WTC11 (cell line): ENCODE data around the gene GRB7. TPM values are rescaled to one million over a fixed set of nuclear protein-coding genes. Genes with fewer than 3 reads are reported as not detected.
A peak's percentile ranks its signal among the peaks of the same experiment; 100 is the strongest.

Experiments used
- AFF4 ChIP-seq: sonication (generic); formaldehyde crosslinking; IDR thresholded peaks from 2 replicates; pipeline ENCODE4 v1.8.1; 2023; ENCODE audit warnings: mild to moderate bottlenecking, missing genetic modification reagents, borderline replicate concordance
- ATF2 ChIP-seq: sonication (generic); formaldehyde crosslinking; IDR thresholded peaks from 2 replicates; pipeline ENCODE4 v1.8.1; 2022; ENCODE audit warnings: low read depth, missing genetic modification reagents, borderline replicate concordance
- CBFB ChIP-seq: sonication (generic); formaldehyde crosslinking; IDR thresholded peaks from 2 replicates; pipeline ENCODE4 v1.8.1; 2022; ENCODE audit warnings: mild to moderate bottlenecking, low read depth, missing genetic modification reagents
- CDX4 ChIP-seq: fragments of 250-450 bp; sonication (Bioruptor Pico); IDR thresholded peaks from 2 replicates; pipeline ENCODE4 v1.9.0; 2021; ENCODE audit warnings: moderate library complexity, mild to moderate bottlenecking, inconsistent platforms, borderline replicate concordance
- CTCF ChIP-seq: fragments of 200-600 bp; IDR thresholded peaks from 2 replicates; pipeline ENCODE4 v1.8.0; 2022; ENCODE audit warnings: antibody characterized with exemption
- E2F5 ChIP-seq: sonication (generic); formaldehyde crosslinking; IDR thresholded peaks from 2 replicates; pipeline ENCODE4 v1.8.1; 2022; ENCODE audit warnings: mild to moderate bottlenecking, moderate library complexity, missing genetic modification reagents
- FOXK1 ChIP-seq: sonication (generic); formaldehyde crosslinking; IDR thresholded peaks from 2 replicates; pipeline ENCODE4 v1.8.0; 2022; ENCODE audit warnings: mild to moderate bottlenecking, moderate library complexity, missing genetic modification reagents
- IRF2 ChIP-seq: sonication (generic); formaldehyde crosslinking; IDR thresholded peaks from 2 replicates; pipeline ENCODE4 v1.8.0; 2022; ENCODE audit warnings: low read depth, missing genetic modification reagents, borderline replicate concordance
- NR2C2 ChIP-seq: sonication (generic); formaldehyde crosslinking; IDR thresholded peaks from 2 replicates; pipeline ENCODE4 v1.8.0; 2022; ENCODE audit warnings: mild to moderate bottlenecking, missing genetic modification reagents
- PRRX2 ChIP-seq: fragments of 250-450 bp; sonication (Bioruptor Pico); IDR thresholded peaks from 2 replicates; pipeline ENCODE4 v1.8.0; 2021; ENCODE audit warnings: mild to moderate bottlenecking
- SMAD3 ChIP-seq: sonication (generic); formaldehyde crosslinking; IDR thresholded peaks from 2 replicates; pipeline ENCODE4 v1.8.0; 2022; ENCODE audit warnings: missing genetic modification reagents, mild to moderate bottlenecking, borderline replicate concordance
- SOX15 ChIP-seq: fragments of 250-450 bp; sonication (Bioruptor Pico); IDR thresholded peaks from 2 replicates; pipeline ENCODE4 v1.9.0; 2021; ENCODE audit warnings: mild to moderate bottlenecking
- TEAD4 ChIP-seq: sonication (generic); formaldehyde crosslinking; IDR thresholded peaks from 2 replicates; pipeline ENCODE4 v1.8.0; 2022; ENCODE audit warnings: mild to moderate bottlenecking, missing genetic modification reagents
- TP53 ChIP-seq: sonication (generic); formaldehyde crosslinking; IDR thresholded peaks from 2 replicates; pipeline ENCODE4 v1.8.1; 2023; ENCODE audit warnings: mild to moderate bottlenecking, missing genetic modification reagents
- USF2 ChIP-seq: sonication (generic); formaldehyde crosslinking; IDR thresholded peaks from 2 replicates; pipeline ENCODE4 v1.8.1; 2023; ENCODE audit warnings: mild to moderate bottlenecking, missing genetic modification reagents, moderate library complexity
- ZBTB43 ChIP-seq: sonication (generic); formaldehyde crosslinking; IDR thresholded peaks from 2 replicates; pipeline ENCODE4 v1.8.1; 2023; ENCODE audit warnings: mild to moderate bottlenecking, missing genetic modification reagents
- ZNF317 ChIP-seq: sonication (generic); formaldehyde crosslinking; IDR thresholded peaks from 2 replicates; pipeline ENCODE4 v1.8.1; 2023; ENCODE audit warnings: low read depth, mild to moderate bottlenecking, moderate library complexity, missing genetic modification reagents, borderline replicate concordance
- ZNF512 ChIP-seq: sonication (generic); formaldehyde crosslinking; IDR thresholded peaks from 2 replicates; pipeline ENCODE4 v1.8.1; 2022; ENCODE audit warnings: missing genetic modification reagents, borderline replicate concordance
- ZNF532 ChIP-seq: fragments of 250-450 bp; sonication (Bioruptor Pico); IDR thresholded peaks from 2 replicates; pipeline ENCODE4 v1.9.0; 2021; ENCODE audit warnings: mild to moderate bottlenecking, borderline replicate concordance
- total RNA-seq: library from RNA; stranded (reverse); gene quantifications from 3 replicates; pipeline ENCODE4 v1.2.3, GENCODE V29; 2021

The GRB7 gene
- total RNA-seq, 1 experiment from 2014 or later = 48.5 TPM

GRCh38 chr17:39738983-39739884 is 1.5 kb downstream of the GRB7 start (continued):
- 0 out of 2 replicates have a peak, but pooled peaks have one; percentile 47 for TF ChIP-seq AFF4 (CRISPR knock-in tag)
- TF ChIP-seq CBFB (CRISPR knock-in tag) = no peak
- no peak for TF ChIP-seq IRF2
- TF ChIP-seq CTCF = no peak
- TF ChIP-seq FOXK1 (CRISPR knock-in tag) = peak; percentile 99
- TF ChIP-seq NR2C2 = no peak
- TF ChIP-seq PRRX2 (CRISPR knock-in tag) = no peak
- TF ChIP-seq SMAD3 (CRISPR knock-in tag) = no peak
- no peak for TF ChIP-seq ZNF532 (CRISPR knock-in tag)
- no peak for TF ChIP-seq SOX15 (CRISPR knock-in tag)
- no peak for TF ChIP-seq ZNF512
- no peak for TF ChIP-seq ZNF317 (CRISPR knock-in tag)
- no peak for TF ChIP-seq CDX4
- no peak for TF ChIP-seq USF2 (CRISPR knock-in tag)
- no peak for TF ChIP-seq ATF2 (CRISPR knock-in tag)
- TF ChIP-seq TEAD4 (CRISPR knock-in tag) = no peak
- TF ChIP-seq ZBTB43 = no peak
- TF ChIP-seq TP53 (CRISPR knock-in tag) = no peak; the same call in 1 of the 2 replicates
- no peak for TF ChIP-seq E2F5 (CRISPR knock-in tag)
- TF ChIP-seq, all 79 proteins: peak for 9
